HG03025 (cell line): ENCODE measurements around the gene RNF114.
A peak's percentile ranks its signal among the peaks of the same experiment; 100 is the strongest.
"Not testable (repeated sequence)": the region's sequence is repeated elsewhere in the genome, so short reads cannot be mapped to it uniquely, and the experiment has no call there.

Experiments used
- ATAC-seq: cut with Tn5 transposase; IDR thresholded peaks from one replicate; pipeline ENCODE4 v1.9.1; 2021; ENCODE audit warnings: mild to moderate bottlenecking, moderate library complexity; ENCODE audit not compliant: unreplicated experiment, low FRiP score

The RNF114 gene, protein sequence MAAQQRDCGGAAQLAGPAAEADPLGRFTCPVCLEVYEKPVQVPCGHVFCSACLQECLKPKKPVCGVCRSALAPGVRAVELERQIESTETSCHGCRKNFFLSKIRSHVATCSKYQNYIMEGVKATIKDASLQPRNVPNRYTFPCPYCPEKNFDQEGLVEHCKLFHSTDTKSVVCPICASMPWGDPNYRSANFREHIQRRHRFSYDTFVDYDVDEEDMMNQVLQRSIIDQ

DNA sequence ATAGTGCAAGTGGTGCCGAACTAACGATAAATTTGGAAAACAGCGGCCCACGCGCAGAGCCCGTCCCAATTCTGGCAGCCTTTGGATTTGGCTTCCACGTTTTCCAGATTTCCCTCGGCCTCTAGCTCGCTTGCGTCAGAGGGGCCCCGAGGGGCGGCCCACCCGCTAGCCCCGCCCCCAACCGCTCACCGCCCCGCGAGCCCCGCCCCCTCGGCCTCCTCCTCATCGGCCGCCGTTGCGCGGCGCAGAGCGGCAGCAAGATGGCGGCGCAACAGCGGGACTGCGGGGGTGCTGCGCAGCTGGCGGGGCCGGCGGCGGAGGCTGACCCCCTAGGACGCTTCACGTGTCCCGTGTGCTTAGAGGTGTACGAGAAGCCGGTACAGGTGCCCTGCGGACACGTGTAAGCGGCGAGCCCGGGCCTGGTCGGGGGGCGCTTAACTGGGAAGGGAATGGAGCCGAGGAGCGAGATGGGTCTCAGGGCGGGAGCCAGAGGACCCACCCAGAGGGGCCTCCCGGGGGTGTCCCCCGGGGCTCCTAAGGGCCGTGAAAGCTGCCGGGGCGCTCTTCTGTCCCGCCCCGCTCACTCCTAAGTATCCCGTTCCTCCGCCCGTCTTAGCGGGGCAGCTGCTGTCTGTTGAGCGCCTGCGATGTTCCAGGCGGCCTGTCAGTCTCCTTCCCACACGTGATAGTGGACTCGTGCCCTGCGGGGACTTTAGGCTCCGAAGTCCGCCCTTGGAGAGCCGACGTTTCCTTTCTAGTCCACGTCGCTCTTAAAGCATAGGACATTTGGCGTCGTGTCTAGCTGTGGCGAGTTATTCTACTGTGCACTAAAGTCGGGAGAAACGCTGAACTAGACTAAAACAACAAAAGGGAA, at the start of gene RNF114:
TSS of gene RNF114 (plus strand) at position 245 of the 874 bp plus-strand sequence. CDS start at position 261, 16 bp downstream.
- peak; percentile 53 for ATAC-seq

DNA sequence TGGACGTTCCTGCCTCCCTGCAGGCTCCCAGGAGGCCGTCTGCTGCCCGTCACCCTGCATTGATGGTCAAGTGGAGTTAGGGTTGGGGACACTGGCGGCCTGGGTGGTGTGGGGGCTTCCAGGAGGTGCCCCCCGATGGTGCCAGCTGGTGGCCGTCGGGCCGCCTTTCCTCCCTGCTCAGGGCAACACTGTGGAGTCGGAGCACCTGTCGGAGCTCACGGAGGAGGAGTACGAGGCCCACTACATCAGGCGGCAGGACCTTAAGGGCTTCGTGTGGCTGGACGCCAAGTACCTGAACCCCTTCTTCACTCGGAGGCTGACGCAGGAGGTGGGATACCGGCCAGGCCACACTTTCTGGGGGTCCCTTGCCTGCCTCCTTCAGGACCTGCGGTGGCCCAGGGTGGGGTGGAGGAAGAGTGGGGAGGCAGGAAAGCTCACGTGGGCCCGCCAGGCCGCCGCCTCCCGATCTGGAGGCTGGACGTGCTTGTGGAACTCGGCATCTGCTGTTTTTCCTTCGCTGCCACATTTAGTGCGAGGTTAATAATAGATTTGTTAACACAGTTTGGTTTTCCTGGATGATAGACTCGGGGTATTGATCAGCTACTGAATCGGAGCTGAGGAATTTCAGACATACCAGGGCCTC, 49.5 kb upstream of the RNF114 start:
- no peak for ATAC-seq

DNA sequence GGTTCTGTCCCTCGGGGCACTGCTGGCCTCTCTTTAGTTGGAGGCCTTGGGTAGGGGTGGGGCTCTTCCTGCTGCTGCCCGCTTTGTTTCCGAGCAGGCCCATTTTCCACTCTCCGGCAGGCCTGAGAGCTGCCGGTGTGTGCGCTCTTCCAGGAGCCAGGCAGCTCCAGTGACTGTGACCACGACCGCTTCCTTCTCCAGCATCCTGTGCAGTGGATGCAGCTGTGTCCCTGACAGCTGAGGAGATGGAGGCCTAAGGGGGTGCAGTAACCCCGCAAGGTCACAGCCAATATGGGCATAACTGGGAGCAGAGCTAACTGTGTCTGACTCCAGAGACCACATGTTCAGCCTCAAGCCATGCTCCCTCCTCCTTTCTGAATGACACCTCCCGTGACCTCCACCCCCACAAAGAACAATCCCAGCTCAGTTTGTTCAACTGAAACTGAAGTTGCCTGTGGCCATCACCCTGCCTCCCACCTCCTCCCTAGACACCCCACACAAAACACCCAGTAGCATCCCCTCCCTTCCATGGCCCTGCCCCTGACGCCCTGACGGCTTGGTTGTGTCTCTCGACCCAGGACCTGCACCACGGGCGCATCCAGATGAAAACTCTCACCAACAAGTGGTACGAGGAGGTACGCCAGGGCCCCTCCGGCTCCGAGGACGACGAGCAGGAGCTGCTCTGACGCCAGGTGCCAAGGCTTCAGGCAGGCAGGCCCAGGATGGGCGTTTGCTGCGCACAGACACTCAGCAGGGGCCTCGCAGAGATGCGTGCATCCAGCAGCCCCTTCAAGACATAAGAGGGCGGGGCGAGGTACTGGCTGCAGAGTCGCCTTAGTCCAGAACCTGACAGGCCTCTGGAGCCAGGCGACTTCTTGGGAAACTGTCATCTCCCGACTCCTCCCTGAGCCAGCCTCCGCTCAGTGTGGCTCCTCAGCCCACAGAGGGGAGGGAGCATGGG, 48.7 kb upstream of the RNF114 start:
- no peak for ATAC-seq

GRCh38 chr20:49888212-49889000, 47.8 kb upstream of the RNF114 start:
- no peak for ATAC-seq

- no peak for ATAC-seq
Observed at GRCh38 chr20:49889001-49889934, 46.9 kb upstream of the RNF114 start.

DNA sequence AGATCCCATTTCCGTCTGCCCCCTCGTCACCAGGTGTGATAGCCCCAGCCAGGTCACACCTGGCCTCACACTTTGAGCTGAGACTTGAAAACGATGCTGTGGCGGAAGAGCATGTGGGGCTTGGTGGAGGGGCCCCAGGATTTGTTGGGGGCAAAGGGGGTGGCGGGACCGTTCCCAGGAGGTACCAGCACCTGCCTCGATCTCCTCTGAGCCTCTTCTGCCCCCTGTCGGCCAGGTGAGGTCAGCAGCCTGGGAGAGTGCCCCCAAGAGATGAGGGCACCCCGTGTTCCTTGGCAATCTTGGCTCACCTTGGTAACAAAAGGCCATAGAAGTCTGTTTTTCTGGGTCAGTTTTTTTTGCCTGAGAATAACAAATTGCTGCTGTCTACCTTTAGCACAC, 46.3 kb upstream of the RNF114 start:
- no peak for ATAC-seq

GRCh38 chr20:49890471-49891361, 45.5 kb upstream of the RNF114 start:
- no peak for ATAC-seq

DNA sequence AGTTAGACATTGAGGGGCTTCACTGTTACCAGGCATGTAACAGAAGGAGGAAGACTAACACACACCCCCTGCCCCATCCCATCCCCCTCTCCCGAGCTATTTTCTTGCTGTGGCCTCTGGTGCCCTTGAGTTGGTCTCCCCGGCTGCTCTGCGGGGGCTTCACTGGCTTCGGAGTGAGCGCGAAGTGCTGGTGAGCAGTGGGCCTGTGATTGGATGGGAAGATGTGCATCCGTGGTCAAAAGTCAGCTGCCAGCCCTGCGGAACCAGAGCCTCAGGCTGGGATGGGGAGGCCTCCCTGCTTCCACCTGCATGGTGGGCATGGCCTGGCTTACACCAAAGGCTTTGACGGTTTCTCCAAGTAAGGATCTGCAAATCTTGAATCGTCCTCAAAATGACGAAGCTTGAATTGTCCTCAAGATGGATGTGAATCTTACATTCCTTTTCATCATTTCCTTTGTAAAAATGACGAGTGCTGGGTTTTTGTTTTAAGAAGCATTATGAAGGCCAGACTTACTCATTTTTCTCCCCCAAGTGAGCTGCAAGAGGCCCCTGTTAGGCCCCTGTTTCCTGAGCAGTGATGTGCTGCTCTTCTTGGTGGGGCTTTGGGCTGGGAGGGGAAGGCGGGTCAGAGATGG, 44.6 kb upstream of the RNF114 start:
- no peak for ATAC-seq

DNA sequence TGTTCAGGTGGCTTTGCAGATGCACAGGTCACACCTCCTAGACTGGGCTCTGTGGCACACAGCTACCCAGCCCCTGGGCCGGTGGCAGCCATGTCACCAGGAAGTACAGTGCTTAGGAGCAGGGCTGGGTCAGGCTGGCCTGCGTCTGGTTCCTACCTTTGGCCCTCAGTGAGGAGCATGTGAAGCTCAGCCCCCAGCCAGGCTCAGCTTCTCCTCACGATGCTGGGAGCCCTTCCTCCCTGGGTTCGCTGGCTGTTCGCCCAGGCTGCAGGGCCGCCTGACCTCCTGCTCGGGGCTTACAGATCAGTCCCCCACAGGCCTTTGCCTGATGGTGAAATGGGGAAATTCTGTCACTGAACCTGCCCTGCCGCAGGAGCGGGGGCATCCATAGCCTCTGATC, 43.9 kb upstream of the RNF114 start:
- no peak for ATAC-seq

GRCh38 chr20:49892817-49893216, 43.4 kb upstream of the RNF114 start:
- ATAC-seq, result no peak

GRCh38 chr20:49893242-49894072, 42.7 kb upstream of the RNF114 start:
- ATAC-seq, result no peak

DNA sequence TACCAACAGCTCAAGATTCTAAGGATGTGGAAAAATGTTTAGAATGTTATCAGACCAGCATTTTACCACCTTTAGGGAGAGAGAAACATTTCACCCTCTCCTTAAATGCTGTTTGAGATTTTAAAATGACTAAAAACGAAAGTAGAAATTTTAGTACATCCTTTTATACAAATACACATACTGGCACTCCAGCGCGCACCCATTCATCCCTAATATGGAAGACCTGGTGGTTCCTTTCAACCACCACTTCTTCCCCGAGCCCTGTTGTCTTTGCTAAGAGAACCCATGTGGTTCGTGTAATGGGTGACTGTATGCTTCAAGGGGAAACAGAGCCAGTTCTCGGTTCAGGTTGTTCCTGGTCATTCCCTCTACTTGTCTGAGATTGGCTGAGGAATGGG, 42.1 kb upstream of the RNF114 start:
- ATAC-seq, result no peak

GRCh38 chr20:49895474-49896093, 40.6 kb upstream of the RNF114 start:
- not testable (repeated sequence) for ATAC-seq

- no peak for ATAC-seq
Observed at GRCh38 chr20:49896204-49896603, 40.0 kb upstream of the RNF114 start.

DNA sequence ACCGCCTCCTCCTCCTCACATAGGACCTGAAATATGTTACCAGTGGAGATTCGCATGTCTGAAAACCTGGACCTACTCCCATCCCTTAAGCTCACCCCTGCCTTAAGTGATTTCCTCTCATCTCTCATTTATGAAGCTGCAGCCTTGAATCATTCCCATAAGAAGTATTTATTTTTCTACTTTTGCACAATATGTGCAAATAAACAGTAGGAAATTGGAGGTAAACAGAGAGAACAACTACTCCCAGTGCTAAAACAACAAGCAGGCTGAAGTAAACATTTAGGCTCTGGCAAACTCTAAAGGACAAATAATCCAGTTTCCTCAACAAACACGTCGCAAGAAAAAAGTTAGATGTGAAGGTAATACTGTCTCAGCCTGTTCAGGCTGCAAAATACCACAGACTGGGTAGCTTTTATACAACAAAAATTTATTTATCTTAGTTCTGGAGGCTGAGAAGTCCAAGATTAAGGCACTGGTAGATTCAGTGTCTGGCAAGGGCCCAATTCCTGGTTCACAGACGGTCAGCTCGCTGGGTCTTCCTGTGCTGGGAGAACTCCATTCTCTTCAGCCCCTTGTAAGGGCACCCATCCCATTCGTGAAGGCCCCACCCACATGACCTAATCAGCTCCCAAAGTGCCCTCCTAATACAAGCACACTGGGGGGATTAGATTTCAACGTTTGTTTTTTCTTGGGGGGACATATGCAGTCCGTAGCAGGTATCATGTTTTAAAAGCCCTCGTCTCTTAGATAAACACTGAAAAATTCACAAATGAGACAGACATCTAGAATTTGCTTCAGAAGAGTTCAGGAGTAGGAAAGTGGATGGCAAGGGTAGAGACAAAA, 36.4 kb upstream of the RNF114 start:
- ATAC-seq, result no peak
